ENCODE data around the gene PAGR1. TPM values are rescaled to one million over a fixed set of nuclear protein-coding genes. Genes with fewer than 3 reads are reported as not detected.
"Not testable (repeated sequence)": the region's sequence is repeated elsewhere in the genome, so short reads cannot be mapped to it uniquely, and the experiment has no call there.

The PAGR1 gene
- total RNA-seq, 2 donors from 2014 or later = 64.3 to 64.4 TPM

DNA sequence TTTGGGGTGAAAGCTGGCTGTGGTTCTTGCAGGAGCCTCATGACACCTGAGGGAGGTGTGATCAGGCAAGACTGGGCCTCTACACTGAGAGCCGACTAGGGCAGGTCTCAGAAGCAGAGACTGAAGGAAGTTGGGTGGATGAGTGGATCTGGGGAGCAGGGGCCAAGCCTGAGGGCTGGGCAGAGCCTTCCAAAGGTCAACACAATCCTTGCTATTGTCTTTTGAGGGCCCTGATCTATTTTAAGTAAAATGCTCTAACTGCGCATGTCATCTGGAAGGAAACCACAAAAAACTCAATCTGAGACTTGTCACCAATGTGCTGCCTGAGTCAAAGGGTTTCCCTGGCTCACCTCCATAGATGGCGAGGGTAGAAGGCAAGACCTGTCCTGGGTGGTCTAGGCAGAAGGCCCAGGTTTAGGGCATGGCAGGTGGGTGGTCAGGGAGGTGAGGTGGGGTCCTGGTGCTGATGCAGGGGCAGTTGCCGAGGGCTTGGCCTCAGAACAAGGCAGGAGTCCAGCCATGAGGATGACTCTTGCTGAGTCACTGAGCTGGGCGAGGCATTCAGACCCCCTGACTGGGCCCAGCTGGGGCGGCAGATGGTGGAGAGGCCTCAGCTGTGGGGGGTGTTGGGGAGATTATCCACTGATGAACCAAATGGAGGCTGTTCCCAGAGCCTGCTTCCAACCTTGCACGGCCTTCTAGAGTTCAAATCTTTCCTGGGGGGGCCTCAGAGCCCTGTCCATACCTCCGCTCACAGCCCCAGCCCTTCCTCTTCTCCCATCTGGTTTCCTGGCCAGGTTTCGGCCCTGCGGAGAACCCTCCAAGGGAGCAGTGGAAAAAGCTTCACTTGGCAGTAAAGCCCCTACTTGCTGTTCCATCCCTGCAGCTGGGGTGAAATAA is 9.4 kb downstream of the PAGR1 start:
- intact Hi-C loops (cut with DNase I) = loop anchor here (10.0 kb wide), 1 partner anchor 139 kb away; the partner anchor contains the start of gene TMEM219
- no peak for DNase-seq (ENCODE audit: low spot score)
- Histone ChIP-seq H3K4me1 (replicated peaks) (peaks cover 12% of the 10 kb centered on the region), H3K36me3 (no peaks in the 10 kb centered on the region), H3K27me3 (replicated peaks; ENCODE audit: insufficient read depth) (no peaks in the 10 kb centered on the region), H3K4me3 (no peak overlapping the region), H3K9me3 (no peaks in the 10 kb centered on the region), H3K27ac (peak overlapping the region; percentile 45 to 54)
- 52% methylated on average over 10 of the region's 10 CpGs for WGBS
- TF ChIP-seq, protein P1, sequence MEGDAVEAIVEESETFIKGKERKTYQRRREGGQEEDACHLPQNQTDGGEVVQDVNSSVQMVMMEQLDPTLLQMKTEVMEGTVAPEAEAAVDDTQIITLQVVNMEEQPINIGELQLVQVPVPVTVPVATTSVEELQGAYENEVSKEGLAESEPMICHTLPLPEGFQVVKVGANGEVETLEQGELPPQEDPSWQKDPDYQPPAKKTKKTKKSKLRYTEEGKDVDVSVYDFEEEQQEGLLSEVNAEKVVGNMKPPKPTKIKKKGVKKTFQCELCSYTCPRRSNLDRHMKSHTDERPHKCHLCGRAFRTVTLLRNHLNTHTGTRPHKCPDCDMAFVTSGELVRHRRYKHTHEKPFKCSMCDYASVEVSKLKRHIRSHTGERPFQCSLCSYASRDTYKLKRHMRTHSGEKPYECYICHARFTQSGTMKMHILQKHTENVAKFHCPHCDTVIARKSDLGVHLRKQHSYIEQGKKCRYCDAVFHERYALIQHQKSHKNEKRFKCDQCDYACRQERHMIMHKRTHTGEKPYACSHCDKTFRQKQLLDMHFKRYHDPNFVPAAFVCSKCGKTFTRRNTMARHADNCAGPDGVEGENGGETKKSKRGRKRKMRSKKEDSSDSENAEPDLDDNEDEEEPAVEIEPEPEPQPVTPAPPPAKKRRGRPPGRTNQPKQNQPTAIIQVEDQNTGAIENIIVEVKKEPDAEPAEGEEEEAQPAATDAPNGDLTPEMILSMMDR (IDR thresholded peaks at IDR 0.05) = no peak
- no peak for TF ChIP-seq POLR2AphosphoS5 (IDR thresholded peaks at IDR 0.05)
- TF ChIP-seq POLR2A (IDR thresholded peaks at IDR 0.05) = no peak

- Histone ChIP-seq H3K4me3 (no peak overlapping the region), H3K36me3 (no peaks in the 10 kb centered on the region), H3K4me1 (replicated peaks) (peaks cover 12% of the 10 kb centered on the region), H3K9me3 (no peaks in the 10 kb centered on the region), H3K27ac (no peak overlapping the region), H3K27me3 (replicated peaks; ENCODE audit: insufficient read depth) (no peaks in the 10 kb centered on the region)
- TF ChIP-seq POLR2A (IDR thresholded peaks at IDR 0.05) (no peak), POLR2AphosphoS5 (IDR thresholded peaks at IDR 0.05) (no peak)
- TF ChIP-seq, protein P1 (IDR thresholded peaks at IDR 0.05) = no peak
- 96% methylated on average over 8 of the region's 8 CpGs for WGBS
- intact Hi-C loops (cut with DNase I) = loop anchor here (10.0 kb wide), 1 partner anchor 138 kb away; the partner anchor contains the start of gene TMEM219
- no peak for DNase-seq (ENCODE audit: low spot score)
Observed at GRCh38 chr16:29826342-29826695, 10.4 kb downstream of the PAGR1 start.

GRCh38 chr16:29830774-29831173 is 14.8 kb downstream of the PAGR1 start:
- no peaks in the 10 kb centered on the region for H3K9me3 ChIP-seq
- no peaks in the 10 kb centered on the region for H3K4me1 ChIP-seq (replicated peaks)
- 98% methylated on average over 11 of the region's 11 CpGs for whole genome bisulfite sequencing
- no peak overlapping the region for H3K27ac ChIP-seq
- H3K4me3 ChIP-seq = no peak overlapping the region
- TF ChIP-seq POLR2A (IDR thresholded peaks at IDR 0.05) = no peak
- TF ChIP-seq, protein P1 (IDR thresholded peaks at IDR 0.05) = no peak
- no peak for TF ChIP-seq POLR2AphosphoS5 (IDR thresholded peaks at IDR 0.05)
- DNase-seq (ENCODE audit: low spot score) = no peak
- H3K36me3 ChIP-seq = peaks cover 6 to 13% of the 10 kb centered on the region in 2 donors
- H3K27me3 ChIP-seq (replicated peaks; ENCODE audit: insufficient read depth) = no peaks in the 10 kb centered on the region
- intact Hi-C loops (cut with DNase I) = no loop called here

GRCh38 chr16:29831490-29831889 is 15.5 kb downstream of the PAGR1 start:
- intact Hi-C loops (cut with DNase I) = no loop called here

GRCh38 chr16:29833219-29833618 is 17.3 kb downstream of the PAGR1 start:
- WGBS = 92% methylated on average over 4 of the region's 4 CpGs
- H3K4me1 ChIP-seq (replicated peaks); H3K9me3 ChIP-seq; intact Hi-C loops (cut with DNase I); H3K4me3 ChIP-seq; DNase-seq (ENCODE audit: low spot score); H3K27ac ChIP-seq; H3K27me3 ChIP-seq (replicated peaks; ENCODE audit: insufficient read depth): not testable (repeated sequence)
- peaks cover 8 to 18% of the 10 kb centered on the region in 2 donors for H3K36me3 ChIP-seq

More at GRCh38 chr16:29831490-29831889, 15.5 kb downstream of the PAGR1 start:
- no peaks in the 10 kb centered on the region for H3K27me3 ChIP-seq (replicated peaks; ENCODE audit: insufficient read depth)
- no peaks in the 10 kb centered on the region for H3K4me1 ChIP-seq (replicated peaks)
- no peak for DNase-seq (ENCODE audit: low spot score)
- H3K4me3 ChIP-seq = no peak overlapping the region
- H3K27ac ChIP-seq = no peak overlapping the region
- no peaks in the 10 kb centered on the region for H3K9me3 ChIP-seq
- peaks cover 6 to 13% of the 10 kb centered on the region in 2 donors for H3K36me3 ChIP-seq
- TF ChIP-seq POLR2A (IDR thresholded peaks at IDR 0.05) (no peak), POLR2AphosphoS5 (IDR thresholded peaks at IDR 0.05) (no peak)
- TF ChIP-seq, protein P1 (IDR thresholded peaks at IDR 0.05) = no peak
- 53% methylated on average over 2 of the region's 2 CpGs for WGBS
